Caco-2 (cell line): ENCODE results near the gene PRR13. TPM values are rescaled to one million over a fixed set of nuclear protein-coding genes. Genes with fewer than 3 reads are reported as not detected.
"Not testable (repeated sequence)": the region's sequence is repeated elsewhere in the genome, so short reads cannot be mapped to it uniquely, and the experiment has no call there.

Source experiments
- Bru-seq: library from RNA; stranded (reverse); fragments of 400-500 nt; gene quantifications from one replicate; lab custom pipeline; 2021; lab: Mats Ljungman, UMichigan
- BruChase-seq, 2 experiments: library from RNA; stranded (reverse); fragments of 400-500 nt; gene quantifications; one replicate each; lab custom pipeline; 2021; lab: Mats Ljungman, UMichigan
- BruUV-seq: library from RNA; stranded (reverse); fragments of 400-500 nt; replicated peaks from 2 replicates; lab custom pipeline; 2021; lab: Mats Ljungman, UMichigan
- CTCF ChIA-PET: fragments of 300-600 bp; sonication (Branson Sonifier 250); formaldehyde crosslinking; loops from one replicate; lab custom pipeline; 2022; ENCODE audit warnings: antibody characterized with exemption; lab: Charles Lee
- POLR2A ChIA-PET: fragments of 300-600 bp; sonication (Branson Sonifier 250); formaldehyde crosslinking; loops from one replicate; lab custom pipeline; 2022; ENCODE audit warnings: antibody characterized with exemption; lab: Charles Lee
- DNase-seq, 2 experiments: peaks; one replicate each; pipeline versions ENCODE4 v3.0.0 to v3.0.0-alpha.2; 2020 to 2022
- H3K27me3 ChIP-seq: replicated peaks from 2 replicates; pipeline ENCODE4 v1.6.0; 2011; ENCODE audit warnings: low read length; ENCODE audit not compliant: control insufficient read depth, insufficient read depth
- H3K36me3 ChIP-seq: 2 replicates; pipeline ENCODE4 v1.5.1; 2011; ENCODE audit warnings: low read length; ENCODE audit not compliant: control insufficient read depth, insufficient read depth
- H3K4me1 ChIP-seq: fragments of 250-450 bp; sonication (Bioruptor Pico); 2 replicates; pipeline ENCODE4 v1.5.1; 2020; ENCODE audit warnings: mild to moderate bottlenecking
- H3K4me3 ChIP-seq: 2 replicates; pipeline ENCODE4 v1.5.1; 2011; ENCODE audit warnings: low read depth, mild to moderate bottlenecking, control low read depth, low read length
- H3K9me3 ChIP-seq: fragments of 250-450 bp; sonication (Bioruptor Pico); 2 replicates; pipeline ENCODE4 v1.5.1; 2020; ENCODE audit warnings: mild to moderate bottlenecking, moderate library complexity
- H3K27ac Mint-ChIP-seq: one replicate; pipeline ENCODE4 v1.8.0; 2022; ENCODE audit warnings: mixed read lengths; ENCODE audit not compliant: unreplicated experiment
- H3K27me3 Mint-ChIP-seq: one replicate; pipeline ENCODE4 v1.8.0; 2022; ENCODE audit warnings: mixed read lengths; ENCODE audit not compliant: insufficient read depth, unreplicated experiment
- H3K36me3 Mint-ChIP-seq: one replicate; pipeline ENCODE4 v1.8.0; 2022; ENCODE audit warnings: mild to moderate bottlenecking, mixed read lengths; ENCODE audit not compliant: insufficient read depth, unreplicated experiment
- H3K4me1 Mint-ChIP-seq: one replicate; pipeline ENCODE4 v1.8.0; 2022; ENCODE audit warnings: low read depth, mixed read lengths; ENCODE audit not compliant: unreplicated experiment
- H3K4me3 Mint-ChIP-seq: one replicate; pipeline ENCODE4 v1.8.0; 2022; ENCODE audit warnings: mild to moderate bottlenecking, moderate library complexity, mixed read lengths; ENCODE audit not compliant: unreplicated experiment
- H3K9me3 Mint-ChIP-seq: one replicate; pipeline ENCODE4 v1.8.0; 2022; ENCODE audit warnings: mixed read lengths; ENCODE audit not compliant: unreplicated experiment
- CTCF ChIP-seq, 2 experiments: fragments of 200-600 bp in 1 of 2; IDR thresholded peaks; 1 replicate in 1 of 2; 2 replicates in 1 of 2; pipeline versions ENCODE4 v1.5.1 to v1.8.0; 2011 to 2022; ENCODE audit warnings: antibody characterized with exemption in 1 of 2, control low read depth in 1 of 2, inconsistent platforms in 1 of 2, low read depth in 1 of 2, low read length in 1 of 2, mild to moderate bottlenecking in 1 of 2, moderate library complexity in 1 of 2; ENCODE audit not compliant: insufficient read depth in 1 of 2, severe bottlenecking in 1 of 2, unreplicated experiment in 1 of 2
- intact Hi-C: fragments of 100-400 bp; cut with micrococcal nuclease; formaldehyde crosslinking; loops from one replicate; pipeline ENCODE4 v1.10.0; 2022; ENCODE audit not compliant: unreplicated experiment
- long read RNA-seq: library from polyadenylated mRNA; stranded (forward); transcript quantifications from one replicate; pipeline ENCODE4 v2.0.0, GENCODE V29; 2022
- total RNA-seq: library from RNA; stranded (reverse); gene quantifications from 2 replicates; pipeline ENCODE4 v1.2.3, GENCODE V29; 2022

The PRR13 gene, protein sequence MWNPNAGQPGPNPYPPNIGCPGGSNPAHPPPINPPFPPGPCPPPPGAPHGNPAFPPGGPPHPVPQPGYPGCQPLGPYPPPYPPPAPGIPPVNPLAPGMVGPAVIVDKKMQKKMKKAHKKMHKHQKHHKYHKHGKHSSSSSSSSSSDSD
- total RNA-seq = 395 and 400 TPM in 2 replicates
- Bru-seq, nascent RNA = percentile 99 among the genes with signal in this experiment
- BruChase-seq, experiment 1, labeled RNA remaining after a 2-hour chase = percentile 100 among the genes with signal in this experiment
- BruChase-seq, experiment 2, labeled RNA remaining after a 6-hour chase = percentile 100 among the genes with signal in this experiment
- long read RNA-seq, transcript PRR13-210 (4 exons, 1,009 nt) = minor isoform, 14 of 444 reads
- long read RNA-seq, transcript PRR13-207 (4 exons, 838 nt) = minor isoform, 14 of 444 reads
- long read RNA-seq, transcript PRR13-209 (4 exons, 625 nt) = minor isoform, 78 of 444 reads
- long read RNA-seq, transcript PRR13-202 (4 exons, 1,229 nt) = major isoform, 247 of 444 reads
- long read RNA-seq, partial matches to known transcripts = 59 of 444 reads
- long read RNA-seq, other reads (novel, unspliced or antisense) = 21 of 444 reads

DNA sequence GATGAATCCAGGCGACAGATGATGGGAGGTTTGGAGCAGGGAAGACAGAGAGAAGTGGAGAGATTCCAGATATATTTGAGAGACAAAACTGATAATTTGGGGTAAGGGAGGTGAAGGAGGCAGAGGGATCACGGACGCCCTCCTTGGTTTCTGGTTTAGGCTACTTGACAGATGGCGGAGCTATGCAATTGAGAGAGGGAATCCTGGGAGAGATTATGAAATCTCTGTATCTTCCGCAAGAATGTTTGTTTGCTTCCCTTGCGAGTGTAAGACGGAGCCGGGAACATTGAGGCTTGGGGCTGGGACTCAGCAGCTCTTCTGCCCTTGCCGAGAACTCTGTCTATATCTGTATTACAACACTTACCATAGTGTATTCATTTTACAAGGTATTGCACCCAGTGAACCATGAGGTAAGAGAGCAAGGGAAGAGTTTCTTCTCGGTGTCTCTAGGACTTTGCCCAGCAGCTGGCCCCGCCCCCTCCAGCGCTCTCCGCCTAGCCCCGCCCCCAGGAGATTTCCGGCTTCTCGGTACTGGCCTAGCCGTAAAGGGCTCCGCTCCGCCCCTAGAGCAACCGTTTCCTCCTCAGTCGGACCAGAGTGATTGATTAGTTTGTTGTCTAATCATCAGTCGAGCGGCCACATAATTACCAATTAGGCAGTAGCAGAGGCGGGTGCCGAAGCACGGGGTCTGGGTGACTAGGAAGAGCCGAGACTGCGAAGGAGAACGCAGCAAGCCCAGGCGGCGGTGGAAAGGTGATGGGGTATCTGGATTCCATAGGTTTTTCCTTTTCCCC lies at the start of gene PRR13:
TSS of gene PRR13 (plus strand) at position 695 of the 794 bp plus-strand sequence. CDS start 981 bp downstream, outside the sequence.
- Histone ChIP-seq H3K4me1 (peaks cover 30% of the 10 kb centered on the region), H3K36me3 (no peaks in the 10 kb centered on the region; the same call in 1 of the 2 replicates), H3K9me3 (no peaks in the 10 kb centered on the region), H3K4me3 (peak within 1 kb of the TSS; percentile 69), H3K27me3 (no peaks in the 10 kb centered on the region)
- intact Hi-C loops = loop anchor here (1.0 kb wide), 3 partner anchors 10 to 62 kb away; no protein-coding TSS in a partner anchor
- BruUV-seq = TSS peak; percentile 94
- Mint-ChIP-seq H3K9me3 (no peaks in the 10 kb centered on the region), H3K27me3 (no peaks in the 10 kb centered on the region), H3K4me1 (peaks cover 26% of the 10 kb centered on the region), H3K36me3 (peaks cover 45% of the 10 kb centered on the region), H3K27ac (peak within 1 kb of the TSS; percentile 98), H3K4me3 (peak within 1 kb of the TSS; percentile 85)
- ChIA-PET CTCF (interaction anchor here (0.6 to 2.2 kb wide), 6 partner anchors 9 to 120 kb away, joined by 3 to 22 read pairs (median 6); partner anchors contain the start of gene AAAS), POLR2A (interaction anchor here (0.7 to 1.6 kb wide), 5 partner anchors 24 to 120 kb away, joined by 3 to 13 read pairs (median 5); partner anchors contain the start of genes SP1 and TARBP2)
- TF ChIP-seq CTCF (IDR thresholded peaks at IDR 0.05; ENCODE audit: insufficient read depth in 1 of 2, low read depth in 1 of 2, low read length in 1 of 2, severe bottlenecking in 1 of 2, unreplicated experiment in 1 of 2) = no peak
- peak; percentile 98 to 99 for DNase-seq

- Mint-ChIP-seq H3K27me3 (no peaks in the 10 kb centered on the region), H3K36me3 (peaks cover 66% of the 10 kb centered on the region), H3K27ac (no peak overlapping the region), H3K9me3 (no peaks in the 10 kb centered on the region), H3K4me1 (no peaks in the 10 kb centered on the region), H3K4me3 (no peak overlapping the region)
- H3K4me3 ChIP-seq = no peak overlapping the region
- H3K27me3 ChIP-seq = no peaks in the 10 kb centered on the region
- POLR2A ChIA-PET = no interaction called here
- no peaks in the 10 kb centered on the region for H3K9me3 ChIP-seq
- no peaks in the 10 kb centered on the region for H3K36me3 ChIP-seq
- BruUV-seq = no TSS peak
- DNase-seq = no peak
- CTCF ChIA-PET = no interaction called here
- intact Hi-C loops = no loop called here
- TF ChIP-seq CTCF (IDR thresholded peaks at IDR 0.05; ENCODE audit: insufficient read depth in 1 of 2, low read depth in 1 of 2, low read length in 1 of 2, severe bottlenecking in 1 of 2, unreplicated experiment in 1 of 2) = no peak
- H3K4me1 ChIP-seq = no peaks in the 10 kb centered on the region
These were observed 41.6 kb upstream of the PRR13 start for GRCh38 chr12:53399896-53400295.

- BruUV-seq, intact Hi-C loops, H3K27me3 ChIP-seq, H3K9me3 ChIP-seq, H3K4me1 Mint-ChIP-seq, DNase-seq, H3K36me3 ChIP-seq, CTCF ChIA-PET, H3K4me3 ChIP-seq, POLR2A ChIA-PET, H3K9me3 Mint-ChIP-seq, H3K27ac Mint-ChIP-seq, H3K4me1 ChIP-seq, H3K27me3 Mint-ChIP-seq, H3K4me3 Mint-ChIP-seq: not testable (repeated sequence)
- peaks cover 74% of the 10 kb centered on the region for H3K36me3 Mint-ChIP-seq
These were observed 39.2 kb upstream of the PRR13 start for GRCh38 chr12:53402351-53402750.
